CD14-positive monocyte (primary cell): ENCODE results near the gene OR2S2. TPM values are rescaled to one million over a fixed set of nuclear protein-coding genes. Genes with fewer than 3 reads are reported as not detected.

Experiments
- DNase-seq, 3 donors: peaks; one replicate each; pipeline ENCODE4 v3.0.0-alpha.2; 2011 to 2022
- H2AFZ ChIP-seq: 2 replicates; pipeline ENCODE4 v1.6.0; 2012; ENCODE audit warnings: mild to moderate bottlenecking, low read depth, low read length, inconsistent platforms; ENCODE audit not compliant: insufficient read depth, poor library complexity, severe bottlenecking
- H3K27ac ChIP-seq, 2 donors: 1 replicate in 1 of 2; 2 replicates in 1 of 2; pipeline ENCODE4 v1.5.1; 2012 to 2013; ENCODE audit warnings: low read length in 2 of 2, control low read depth in 1 of 2, inconsistent platforms in 1 of 2, low read depth in 1 of 2, mild to moderate bottlenecking in 1 of 2
- H3K27me3 ChIP-seq, 2 donors: one replicate each; pipeline versions ENCODE4 v1.6.0 to v1.6.1; 2011 to 2013; ENCODE audit warnings: low read length in 2 of 2; ENCODE audit not compliant: control insufficient read depth in 2 of 2, insufficient read depth in 2 of 2
- H3K36me3 ChIP-seq, 2 donors: replicated peaks in 1 of 2; 1 replicate in 1 of 2; 2 replicates in 1 of 2; pipeline versions ENCODE4 v1.5.1 to v1.6.1; 2012 to 2013; ENCODE audit warnings: low read length in 2 of 2, control low read depth in 1 of 2, inconsistent platforms in 1 of 2, mild to moderate bottlenecking in 1 of 2; ENCODE audit not compliant: insufficient read depth in 2 of 2, control insufficient read depth in 1 of 2
- H3K4me1 ChIP-seq, 2 donors: 1 replicate in 1 of 2; 2 replicates in 1 of 2; pipeline versions ENCODE4 v1.5.1 to v1.6.1; 2012 to 2013; ENCODE audit warnings: low read length in 2 of 2, control low read depth in 1 of 2, inconsistent platforms in 1 of 2, mild to moderate bottlenecking in 1 of 2, moderate library complexity in 1 of 2; ENCODE audit not compliant: insufficient read depth in 2 of 2, control insufficient read depth in 1 of 2
- H3K4me2 ChIP-seq: replicated peaks from 2 replicates; pipeline ENCODE3; 2012; ENCODE audit warnings: low read length, moderate library complexity, mild to moderate bottlenecking; ENCODE audit not compliant: poor library complexity, severe bottlenecking; ENCODE audit errors: extremely low read depth
- H3K4me3 ChIP-seq, 3 experiments: fragments of 200-600 bp in 1 of 3; sonication (generic) in 1 of 3; replicated peaks in 1 of 3; 1 replicate in 2 of 3; 2 replicates in 1 of 3; pipeline ENCODE4 v1.5.1; 2011 to 2013; ENCODE audit warnings: low read length in 3 of 3, mild to moderate bottlenecking in 3 of 3, control low read depth in 2 of 3, low read depth in 2 of 3, inconsistent platforms in 1 of 3, moderate library complexity in 1 of 3
- H3K79me2 ChIP-seq: 2 replicates; pipeline ENCODE4 v1.6.0; 2012; ENCODE audit warnings: mild to moderate bottlenecking, control low read depth, inconsistent platforms, low read length, moderate library complexity; ENCODE audit not compliant: insufficient read depth
- H3K9ac ChIP-seq: 2 replicates; pipeline ENCODE4 v1.6.0; 2017; ENCODE audit warnings: low read length, mild to moderate bottlenecking; ENCODE audit not compliant: insufficient read depth, poor library complexity, severe bottlenecking
- H3K9me3 ChIP-seq, 2 donors: replicated peaks in 1 of 2; 1 replicate in 1 of 2; 2 replicates in 1 of 2; pipeline versions ENCODE4 v1.5.1 to v1.6.1; 2012 to 2013; ENCODE audit warnings: low read length in 2 of 2, control low read depth in 1 of 2; ENCODE audit not compliant: control insufficient read depth in 1 of 2, insufficient read depth in 1 of 2
- H4K20me1 ChIP-seq: 2 replicates; pipeline ENCODE4 v1.6.0; 2012; ENCODE audit warnings: mild to moderate bottlenecking, low read length, control low read depth, moderate library complexity; ENCODE audit not compliant: insufficient read depth
- H3K27ac Mint-ChIP-seq, 7 donors: one replicate each; pipeline ENCODE4 v1.8.0; 2020; ENCODE audit warnings: mild to moderate bottlenecking in 7 of 7, mixed read lengths in 7 of 7, moderate library complexity in 6 of 7, inconsistent platforms in 2 of 7
- H3K27me3 Mint-ChIP-seq, 3 donors: one replicate each; pipeline ENCODE4 v1.8.0; 2021 to 2022; ENCODE audit warnings: low read depth in 3 of 3, mild to moderate bottlenecking in 3 of 3, mixed read lengths in 3 of 3, moderate library complexity in 3 of 3, inconsistent platforms in 1 of 3
- H3K36me3 Mint-ChIP-seq, 2 donors: one replicate each; pipeline ENCODE4 v1.8.0; 2020; ENCODE audit warnings: mixed read lengths in 2 of 2, inconsistent platforms in 1 of 2, mild to moderate bottlenecking in 1 of 2
- H3K4me1 Mint-ChIP-seq: one replicate; pipeline ENCODE4 v1.8.0; 2020; ENCODE audit warnings: mild to moderate bottlenecking, mixed read lengths
- H3K4me3 Mint-ChIP-seq, 2 donors: one replicate each; pipeline ENCODE4 v1.8.0; 2020; ENCODE audit warnings: mild to moderate bottlenecking in 2 of 2, mixed read lengths in 2 of 2, moderate library complexity in 1 of 2
- H3K9me3 Mint-ChIP-seq, 7 donors: one replicate each; pipeline ENCODE4 v1.8.0; 2020 to 2022; ENCODE audit warnings: mixed read lengths in 7 of 7, mild to moderate bottlenecking in 6 of 7, moderate library complexity in 6 of 7, inconsistent platforms in 2 of 7
- WGBS: methylation state at CpG from one replicate; pipeline ENCODE4 v1.1.5; 2013; ENCODE audit warnings: missing lambda C conversion rate; ENCODE audit not compliant: insufficient coverage; 5-methylcytosine and 5-hydroxymethylcytosine counted together
- intact Hi-C, 2 donors: fragments of 100-400 bp; cut with micrococcal nuclease; formaldehyde crosslinking; loops; one replicate each; pipeline versions ENCODE4 v1.15.0 to v1.15.1; 2023
- polyA plus RNA-seq, 3 donors: library from polyadenylated mRNA; depleted of rRNA in 1 of 3; unstranded in 2 of 3; stranded (reverse) in 1 of 3; fragments of 300-500 nt in 2 of 3; fragments of >200 nt in 1 of 3; fragmentation: Illumina TruSeq in 2 of 3; gene quantifications; 1 replicate in 2 of 3; 2 replicates in 1 of 3; pipeline ENCODE4 v1.2.3, GENCODE V29; 2012 to 2021
- TF ChIP-seq, protein P1 (sequence below): fragments of 200-600 bp; IDR thresholded peaks from one replicate; pipeline ENCODE4 v1.8.0; 2022; ENCODE audit warnings: antibody characterized with exemption, mild to moderate bottlenecking

The OR2S2 gene
- polyA plus RNA-seq, 3 donors = not detected

DNA sequence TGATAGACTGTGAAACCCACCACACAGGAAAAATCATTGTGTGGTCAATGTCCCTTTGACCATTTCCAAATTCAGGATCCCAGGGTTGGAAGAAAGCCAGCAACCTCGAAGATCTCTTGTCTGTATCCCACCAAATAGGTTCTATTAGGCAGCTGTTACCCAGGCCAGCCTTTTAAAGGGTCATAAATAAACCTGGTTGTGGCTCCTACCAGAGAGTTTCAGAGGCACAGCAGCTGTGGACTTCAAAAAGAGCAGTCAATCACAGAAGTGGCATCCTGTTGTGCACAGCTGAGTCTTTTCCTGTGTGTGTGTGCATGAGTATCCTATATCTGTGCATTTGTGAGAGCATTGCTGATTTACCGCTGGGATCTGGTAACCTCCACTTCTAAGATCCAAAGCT lies 23.7 kb upstream of the OR2S2 start:
- no CpG with 5 or more reads among the region's 2 CpGs for WGBS

GRCh38 chr9:35980289-35981011 lies 22.5 kb upstream of the OR2S2 start:
- no peaks in the 10 kb centered on the region for H3K36me3 Mint-ChIP-seq
- Histone ChIP-seq H3K4me1 (no peaks in the 10 kb centered on the region), H3K27ac (no peak overlapping the region), H3K27me3 (peaks cover 8 to 25% of the 10 kb centered on the region in 2 donors), H3K9me3 (peaks cover 3 to 7% of the 10 kb centered on the region in 2 donors), H2AFZ (no peak overlapping the region), H3K4me3 (no peak overlapping the region), H3K79me2 (no peaks in the 10 kb centered on the region), H3K4me2 (no peak overlapping the region), H4K20me1 (no peaks in the 10 kb centered on the region), H3K36me3 (no peaks in the 10 kb centered on the region), H3K9ac (no peak overlapping the region)
- no peak overlapping the region for H3K27ac Mint-ChIP-seq
- peaks cover 3% of the 10 kb centered on the region for H3K4me1 Mint-ChIP-seq
- TF ChIP-seq, protein P1, sequence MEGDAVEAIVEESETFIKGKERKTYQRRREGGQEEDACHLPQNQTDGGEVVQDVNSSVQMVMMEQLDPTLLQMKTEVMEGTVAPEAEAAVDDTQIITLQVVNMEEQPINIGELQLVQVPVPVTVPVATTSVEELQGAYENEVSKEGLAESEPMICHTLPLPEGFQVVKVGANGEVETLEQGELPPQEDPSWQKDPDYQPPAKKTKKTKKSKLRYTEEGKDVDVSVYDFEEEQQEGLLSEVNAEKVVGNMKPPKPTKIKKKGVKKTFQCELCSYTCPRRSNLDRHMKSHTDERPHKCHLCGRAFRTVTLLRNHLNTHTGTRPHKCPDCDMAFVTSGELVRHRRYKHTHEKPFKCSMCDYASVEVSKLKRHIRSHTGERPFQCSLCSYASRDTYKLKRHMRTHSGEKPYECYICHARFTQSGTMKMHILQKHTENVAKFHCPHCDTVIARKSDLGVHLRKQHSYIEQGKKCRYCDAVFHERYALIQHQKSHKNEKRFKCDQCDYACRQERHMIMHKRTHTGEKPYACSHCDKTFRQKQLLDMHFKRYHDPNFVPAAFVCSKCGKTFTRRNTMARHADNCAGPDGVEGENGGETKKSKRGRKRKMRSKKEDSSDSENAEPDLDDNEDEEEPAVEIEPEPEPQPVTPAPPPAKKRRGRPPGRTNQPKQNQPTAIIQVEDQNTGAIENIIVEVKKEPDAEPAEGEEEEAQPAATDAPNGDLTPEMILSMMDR = no peak
- peaks cover 4 to 11% (median 7%) of the 10 kb centered on the region in 7 donors for H3K9me3 Mint-ChIP-seq
- H3K27me3 Mint-ChIP-seq = peaks cover 11 to 30% (median 19%) of the 10 kb centered on the region in 3 donors
- 80% methylated on average over 2 of the region's 3 CpGs for WGBS
- H3K4me3 Mint-ChIP-seq = peak overlapping the region in 1 of 2 donors; percentile 43
- DNase-seq = no peak
- intact Hi-C loops = no loop called here

More for the DNA sequence above, 23.7 kb upstream of the OR2S2 start:
- Mint-ChIP-seq H3K4me3 (no peak overlapping the region), H3K36me3 (no peaks in the 10 kb centered on the region), H3K27ac (no peak overlapping the region), H3K4me1 (peaks cover 3% of the 10 kb centered on the region), H3K27me3 (peaks cover 13 to 32% (median 19%) of the 10 kb centered on the region in 3 donors), H3K9me3 (peaks cover 0 to 3% (median 0%) of the 10 kb centered on the region in 7 donors)
- Histone ChIP-seq H4K20me1 (no peaks in the 10 kb centered on the region), H3K36me3 (no peaks in the 10 kb centered on the region), H3K27ac (no peak overlapping the region), H3K27me3 (peaks cover 8 to 22% of the 10 kb centered on the region in 2 donors), H2AFZ (no peak overlapping the region), H3K9ac (no peak overlapping the region), H3K9me3 (no peaks in the 10 kb centered on the region), H3K4me1 (no peaks in the 10 kb centered on the region), H3K4me3 (no peak overlapping the region), H3K4me2 (no peak overlapping the region), H3K79me2 (no peaks in the 10 kb centered on the region)
- TF ChIP-seq, protein P1 = no peak
- intact Hi-C loops = no loop called here
- no peak for DNase-seq
